HG03066 (cell line): ENCODE measurements around the gene SND1.
"Not testable (repeated sequence)": the region's sequence is repeated elsewhere in the genome, so short reads cannot be mapped to it uniquely, and the experiment has no call there.

Experiments
- ATAC-seq: cut with Tn5 transposase; IDR thresholded peaks from one replicate; pipeline ENCODE4 v1.9.1; 2021; ENCODE audit warnings: low read depth; ENCODE audit not compliant: unreplicated experiment

The SND1 gene

DNA sequence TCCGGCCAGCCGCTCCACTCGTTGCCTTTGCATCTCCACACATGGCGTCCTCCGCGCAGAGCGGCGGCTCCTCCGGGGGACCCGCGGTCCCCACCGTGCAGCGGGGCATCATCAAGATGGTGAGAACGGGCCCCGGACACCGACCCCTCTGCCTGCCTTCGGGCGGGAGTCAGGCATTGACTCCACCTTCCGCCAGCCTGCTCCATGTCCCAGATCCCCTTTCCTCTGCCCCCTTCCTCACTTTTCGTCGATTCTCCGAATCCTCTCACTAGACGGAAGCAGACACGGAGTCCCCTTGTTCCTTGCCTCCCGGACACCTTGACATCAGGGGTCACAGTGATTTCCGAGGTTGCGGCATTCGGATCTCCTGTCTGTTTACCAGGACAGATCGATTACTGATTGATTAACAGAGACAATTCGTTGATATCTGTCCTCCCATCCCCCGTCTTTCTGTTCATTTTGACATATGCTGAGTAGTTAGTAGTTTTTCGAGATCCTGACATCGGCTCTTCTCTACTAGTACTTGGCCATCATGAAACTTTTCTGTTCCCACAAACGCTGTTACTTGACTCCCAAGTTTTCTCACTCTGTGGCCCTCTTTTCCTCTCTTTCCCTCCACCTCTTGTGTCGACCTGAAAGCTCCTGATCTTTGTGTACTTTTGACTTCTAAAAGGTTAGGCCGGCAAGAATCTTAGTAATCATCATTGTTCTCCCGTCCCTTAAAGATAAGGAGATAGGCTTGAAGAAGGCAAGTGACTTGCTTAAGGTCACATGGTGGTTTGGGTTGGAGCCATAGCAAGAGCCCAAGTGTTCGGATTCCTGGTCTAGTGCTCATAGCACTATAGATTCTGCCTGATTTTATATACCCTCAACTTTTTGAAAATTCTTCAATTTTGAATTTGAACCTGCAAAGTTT is 597 bp downstream of the SND1 start:
- ATAC-seq: no peak

GRCh38 chr7:127653396-127653795 is 1.4 kb downstream of the SND1 start:
- ATAC-seq: no peak

DNA sequence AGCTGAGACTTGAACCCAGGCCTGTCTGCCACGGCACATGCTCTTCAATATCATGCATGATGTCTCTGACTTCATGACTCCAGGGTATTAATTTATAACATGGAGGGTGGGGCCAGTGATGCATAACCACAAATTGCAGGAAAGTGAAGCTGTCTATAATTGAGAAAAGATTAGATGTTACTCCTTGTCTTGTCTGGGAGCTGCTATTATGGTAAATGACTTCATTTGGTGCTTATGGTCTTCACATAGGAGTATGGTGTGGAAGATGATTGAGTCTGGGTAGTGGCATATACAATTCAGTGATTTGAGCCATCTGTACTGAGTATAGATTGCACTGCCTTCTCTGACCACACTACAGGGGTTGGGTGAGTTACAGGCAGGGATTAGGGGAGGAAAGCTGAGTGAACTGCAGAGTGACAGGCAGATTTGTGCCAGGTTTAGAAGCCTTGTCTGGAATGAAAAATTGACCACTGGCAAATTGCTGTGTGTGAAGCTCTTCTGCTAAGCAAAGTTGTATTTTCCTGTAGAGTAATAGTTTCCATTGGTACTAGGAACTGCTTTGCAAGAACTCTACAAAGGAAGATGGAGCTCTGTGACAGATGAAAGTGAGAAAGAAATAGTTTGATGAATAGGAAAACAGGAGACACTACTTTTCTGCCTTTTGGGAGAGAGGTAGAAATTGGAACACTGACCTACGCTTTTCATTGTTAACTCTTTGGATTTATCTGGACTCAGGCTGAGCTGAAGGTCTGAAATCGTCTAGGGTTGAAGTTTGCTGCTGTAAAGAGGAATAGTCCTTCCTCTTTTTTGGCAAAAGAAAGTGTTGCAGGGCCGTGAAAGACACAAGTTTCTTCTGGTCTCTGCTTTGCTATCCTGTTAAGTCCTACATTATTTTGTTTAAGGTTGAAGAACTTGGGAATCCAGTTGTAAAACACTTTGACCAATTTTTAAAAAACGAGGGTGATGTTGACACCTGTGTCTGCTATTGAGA is 2.7 kb downstream of the SND1 start:
- no peak for ATAC-seq

DNA sequence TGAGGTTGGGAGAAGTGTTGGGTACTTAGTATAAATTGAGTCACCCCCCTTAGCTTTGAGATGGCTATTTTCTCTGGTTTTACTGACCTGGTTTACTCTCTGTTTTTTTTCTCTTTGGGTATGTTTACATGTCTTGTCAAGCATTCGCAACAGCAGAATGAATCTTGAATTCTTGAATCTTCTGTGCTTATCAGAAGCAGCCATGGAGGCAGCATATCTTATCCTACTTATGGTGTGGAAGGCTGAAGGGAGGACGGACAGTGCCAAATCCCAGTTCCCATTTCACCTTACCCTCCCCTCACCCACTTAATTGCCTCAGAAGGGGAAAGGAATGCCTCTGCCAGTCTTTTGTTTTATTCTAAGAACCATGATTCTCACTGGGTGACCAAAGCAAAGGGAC is 3.7 kb downstream of the SND1 start:
- no peak for ATAC-seq

DNA sequence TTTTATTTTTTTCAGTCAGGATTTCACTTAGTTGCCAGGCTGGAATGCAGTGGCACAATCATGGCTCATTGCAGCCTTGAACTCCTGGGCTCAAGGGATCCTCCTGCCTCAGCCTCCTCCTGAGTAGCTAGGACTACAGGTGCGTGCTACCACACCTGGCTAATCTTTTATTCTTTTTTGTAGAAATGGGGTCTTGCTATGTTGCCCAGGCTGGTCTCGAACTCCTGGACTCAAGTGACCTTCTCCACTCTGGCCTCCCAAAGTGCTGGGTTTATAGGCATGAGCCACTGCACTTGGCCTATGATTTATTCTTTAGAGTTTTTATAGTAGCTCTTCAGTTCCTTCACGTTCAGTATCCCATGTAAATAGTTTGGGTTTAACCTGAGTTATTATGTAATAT is 5.5 kb downstream of the SND1 start:
- ATAC-seq: no peak

DNA sequence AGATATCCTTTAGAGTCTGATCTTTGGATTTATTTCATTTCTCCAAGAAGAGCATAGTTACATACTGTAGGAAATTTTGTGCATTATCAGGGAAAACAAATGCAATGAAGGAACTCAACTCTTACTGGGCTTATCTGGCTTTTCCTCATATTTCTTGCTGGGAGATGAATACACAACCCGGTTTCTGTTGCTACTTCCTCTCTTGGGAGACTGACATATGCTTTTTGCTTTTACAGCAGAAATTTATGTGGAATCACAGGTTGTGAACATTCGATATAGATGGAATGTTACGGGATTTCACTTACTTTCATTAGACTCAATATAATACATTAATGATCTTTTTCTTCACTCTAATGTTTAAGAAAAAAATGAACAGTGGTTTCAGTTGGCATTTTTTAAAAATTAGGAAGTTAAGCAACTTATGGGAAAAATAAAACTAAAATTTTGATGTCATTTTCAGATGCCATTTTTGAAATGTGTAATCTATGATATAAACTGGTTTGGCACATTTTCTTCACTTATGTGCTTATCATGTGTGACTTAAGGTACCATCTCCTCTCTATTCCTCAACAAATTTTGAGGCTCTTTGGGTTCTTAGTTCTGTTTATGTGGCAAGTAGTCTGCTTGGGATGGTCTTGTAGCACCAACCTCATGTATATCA is 7.1 kb downstream of the SND1 start:
- ATAC-seq: no peak

DNA sequence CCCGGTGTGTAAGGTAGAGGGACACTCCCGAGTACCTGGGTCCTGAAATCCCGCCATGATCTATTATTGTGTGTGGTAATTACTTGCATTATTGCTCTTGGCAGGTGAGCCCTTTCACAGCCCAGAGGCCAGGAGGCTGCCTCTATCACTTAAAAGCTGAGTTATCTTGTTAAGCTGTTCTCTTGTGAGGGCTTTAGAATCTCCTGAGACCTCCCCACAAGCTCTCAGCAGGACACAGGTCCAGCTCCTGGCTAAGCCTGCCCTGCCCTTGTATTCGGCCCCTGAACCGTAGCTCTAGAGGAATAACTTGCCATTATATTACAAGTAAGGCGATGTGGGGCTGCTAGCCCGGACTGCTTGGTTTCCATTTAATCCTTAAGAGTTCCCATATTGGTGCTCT is 13.9 kb downstream of the SND1 start:
- ATAC-seq: no peak

GRCh38 chr7:127666602-127667001 is 14.6 kb downstream of the SND1 start:
- no peak for ATAC-seq

GRCh38 chr7:127667017-127667670 is 15.2 kb downstream of the SND1 start:
- no peak for ATAC-seq

- ATAC-seq: no peak
These were observed 16.0 kb downstream of the SND1 start for GRCh38 chr7:127667759-127668530.

DNA sequence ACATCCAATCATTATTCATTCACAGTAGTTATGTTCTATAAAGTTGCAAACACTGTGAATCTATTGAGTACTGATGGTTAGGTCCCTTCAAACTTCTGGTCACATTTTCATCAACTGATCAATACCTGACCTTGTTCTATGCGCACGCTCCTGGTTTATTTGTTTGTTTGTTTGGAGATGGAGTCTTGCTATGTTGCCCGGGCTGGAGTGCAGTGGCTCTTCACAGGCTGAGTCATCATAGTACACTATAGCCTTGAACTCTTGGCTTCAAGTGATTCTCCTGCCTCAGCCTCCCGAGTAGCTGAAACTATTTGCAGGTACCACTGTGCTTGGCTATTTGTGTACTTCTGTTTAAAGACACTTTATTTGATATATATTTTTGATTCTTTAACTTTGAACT is 19.3 kb downstream of the SND1 start:
- ATAC-seq: no peak

GRCh38 chr7:127673902-127674301 is 21.9 kb downstream of the SND1 start:
- no peak for ATAC-seq

GRCh38 chr7:127674361-127674760 is 22.4 kb downstream of the SND1 start:
- no peak for ATAC-seq

- ATAC-seq: not testable (repeated sequence)
These were observed 22.9 kb downstream of the SND1 start for GRCh38 chr7:127674923-127675322.

- no peak for ATAC-seq
These were observed 23.7 kb downstream of the SND1 start for GRCh38 chr7:127675721-127676120.

DNA sequence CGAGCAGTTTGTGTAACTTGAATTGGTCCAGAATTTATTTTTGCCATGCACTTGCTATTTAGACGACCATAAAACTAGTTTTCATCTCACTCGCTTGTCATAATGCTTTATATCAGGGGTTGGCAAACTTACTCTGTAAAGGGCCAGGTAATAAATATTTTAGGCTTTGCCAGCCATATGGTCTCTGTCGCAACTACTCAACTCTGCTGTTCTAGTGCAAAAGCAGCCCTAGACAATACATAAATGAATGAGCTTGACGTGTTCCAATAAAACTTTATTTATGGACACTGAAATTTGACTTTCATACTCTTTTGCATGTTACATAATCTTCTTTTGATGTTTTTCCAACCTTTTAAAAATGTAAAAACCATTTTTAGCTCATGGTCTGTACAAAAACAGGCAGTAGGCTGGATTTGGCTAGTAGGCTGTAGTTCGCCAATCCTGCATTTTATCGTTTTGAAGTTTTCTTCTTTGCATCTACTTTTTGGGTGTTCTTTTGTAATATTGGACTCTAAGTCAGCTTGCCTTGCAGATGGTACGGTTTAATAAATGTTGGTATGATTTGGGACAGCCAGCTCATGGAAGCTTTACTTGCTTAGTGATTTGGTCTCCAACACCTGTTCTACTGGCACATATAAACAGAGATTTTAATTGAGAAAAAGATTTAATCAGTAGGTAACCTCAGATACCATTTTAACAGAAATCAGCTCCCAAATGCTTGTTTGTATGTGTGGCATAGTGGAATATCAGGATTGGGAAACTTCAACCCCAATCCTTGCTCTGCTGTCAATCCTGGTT is 25.6 kb downstream of the SND1 start:
- ATAC-seq: no peak

DNA sequence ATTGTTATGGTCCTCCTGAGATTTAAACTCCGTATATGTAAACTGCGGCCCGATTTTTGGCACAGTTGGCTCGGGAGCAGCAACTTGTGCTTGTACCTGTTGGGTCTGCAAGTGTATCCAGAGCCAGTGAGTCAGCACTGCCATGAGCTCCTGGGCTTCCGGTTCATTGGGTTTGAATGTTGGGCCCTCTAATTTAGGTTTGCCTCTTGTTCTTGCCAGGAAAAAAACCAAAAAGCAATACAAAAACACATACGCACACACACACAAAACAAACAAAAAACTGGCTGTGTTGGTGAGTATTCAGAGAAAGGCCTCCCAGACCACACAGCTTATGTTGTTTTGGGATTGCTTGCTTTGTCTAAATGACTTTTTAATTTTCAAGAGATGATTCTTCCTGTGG is 26.3 kb downstream of the SND1 start:
- ATAC-seq: no peak

DNA sequence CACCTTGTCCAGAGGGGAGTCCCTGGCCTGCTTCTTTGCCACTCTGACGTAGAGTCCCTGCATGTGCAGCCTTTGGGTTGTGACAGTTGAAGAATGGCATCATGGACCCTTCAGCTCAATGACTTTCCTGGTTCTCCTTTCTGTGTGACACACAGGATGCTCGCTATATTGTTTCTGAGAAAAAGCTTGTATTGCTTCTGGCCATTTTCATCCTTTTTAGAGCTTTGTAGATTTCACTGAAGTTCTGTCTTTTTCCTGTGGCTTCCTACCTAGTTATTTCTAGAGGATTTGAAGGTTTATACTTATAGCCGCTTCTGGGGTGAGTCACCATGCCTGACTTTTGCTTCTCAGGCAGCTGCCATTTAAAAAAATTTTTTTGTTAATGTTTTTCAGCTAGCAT is 27.0 kb downstream of the SND1 start:
- ATAC-seq: peak; percentile 84

GRCh38 chr7:127680983-127681382 is 29.0 kb downstream of the SND1 start:
- ATAC-seq: no peak
